CD14-positive monocyte (primary cell): ENCODE data around the gene SLC43A2. TPM values are rescaled to one million over a fixed set of nuclear protein-coding genes. Genes with fewer than 3 reads are reported as not detected.
"Not testable (repeated sequence)": the region's sequence is repeated elsewhere in the genome, so short reads cannot be mapped to it uniquely, and the experiment has no call there.

Experiments
- DNase-seq, 3 donors: peaks; one replicate each; pipeline ENCODE4 v3.0.0-alpha.2; 2011 to 2022
- H2AFZ ChIP-seq: 2 replicates; pipeline ENCODE4 v1.6.0; 2012; ENCODE audit warnings: mild to moderate bottlenecking, low read depth, low read length, inconsistent platforms; ENCODE audit not compliant: insufficient read depth, poor library complexity, severe bottlenecking
- H3K27ac ChIP-seq, 2 donors: 1 replicate in 1 of 2; 2 replicates in 1 of 2; pipeline ENCODE4 v1.5.1; 2012 to 2013; ENCODE audit warnings: low read length in 2 of 2, control low read depth in 1 of 2, inconsistent platforms in 1 of 2, low read depth in 1 of 2, mild to moderate bottlenecking in 1 of 2
- H3K27me3 ChIP-seq, 2 donors: one replicate each; pipeline versions ENCODE4 v1.6.0 to v1.6.1; 2011 to 2013; ENCODE audit warnings: low read length in 2 of 2; ENCODE audit not compliant: control insufficient read depth in 2 of 2, insufficient read depth in 2 of 2
- H3K36me3 ChIP-seq, 2 donors: replicated peaks in 1 of 2; 1 replicate in 1 of 2; 2 replicates in 1 of 2; pipeline versions ENCODE4 v1.5.1 to v1.6.1; 2012 to 2013; ENCODE audit warnings: low read length in 2 of 2, control low read depth in 1 of 2, inconsistent platforms in 1 of 2, mild to moderate bottlenecking in 1 of 2; ENCODE audit not compliant: insufficient read depth in 2 of 2, control insufficient read depth in 1 of 2
- H3K4me1 ChIP-seq, 2 donors: 1 replicate in 1 of 2; 2 replicates in 1 of 2; pipeline versions ENCODE4 v1.5.1 to v1.6.1; 2012 to 2013; ENCODE audit warnings: low read length in 2 of 2, control low read depth in 1 of 2, inconsistent platforms in 1 of 2, mild to moderate bottlenecking in 1 of 2, moderate library complexity in 1 of 2; ENCODE audit not compliant: insufficient read depth in 2 of 2, control insufficient read depth in 1 of 2
- H3K4me2 ChIP-seq: replicated peaks from 2 replicates; pipeline ENCODE3; 2012; ENCODE audit warnings: low read length, moderate library complexity, mild to moderate bottlenecking; ENCODE audit not compliant: poor library complexity, severe bottlenecking; ENCODE audit errors: extremely low read depth
- H3K4me3 ChIP-seq, 3 experiments: fragments of 200-600 bp in 1 of 3; sonication (generic) in 1 of 3; replicated peaks in 1 of 3; 1 replicate in 2 of 3; 2 replicates in 1 of 3; pipeline ENCODE4 v1.5.1; 2011 to 2013; ENCODE audit warnings: low read length in 3 of 3, mild to moderate bottlenecking in 3 of 3, control low read depth in 2 of 3, low read depth in 2 of 3, inconsistent platforms in 1 of 3, moderate library complexity in 1 of 3
- H3K79me2 ChIP-seq: 2 replicates; pipeline ENCODE4 v1.6.0; 2012; ENCODE audit warnings: mild to moderate bottlenecking, control low read depth, inconsistent platforms, low read length, moderate library complexity; ENCODE audit not compliant: insufficient read depth
- H3K9ac ChIP-seq: 2 replicates; pipeline ENCODE4 v1.6.0; 2017; ENCODE audit warnings: low read length, mild to moderate bottlenecking; ENCODE audit not compliant: insufficient read depth, poor library complexity, severe bottlenecking
- H3K9me3 ChIP-seq, 2 donors: replicated peaks in 1 of 2; 1 replicate in 1 of 2; 2 replicates in 1 of 2; pipeline versions ENCODE4 v1.5.1 to v1.6.1; 2012 to 2013; ENCODE audit warnings: low read length in 2 of 2, control low read depth in 1 of 2; ENCODE audit not compliant: control insufficient read depth in 1 of 2, insufficient read depth in 1 of 2
- H4K20me1 ChIP-seq: 2 replicates; pipeline ENCODE4 v1.6.0; 2012; ENCODE audit warnings: mild to moderate bottlenecking, low read length, control low read depth, moderate library complexity; ENCODE audit not compliant: insufficient read depth
- H3K27ac Mint-ChIP-seq, 7 donors: one replicate each; pipeline ENCODE4 v1.8.0; 2020; ENCODE audit warnings: mild to moderate bottlenecking in 7 of 7, mixed read lengths in 7 of 7, moderate library complexity in 6 of 7, inconsistent platforms in 2 of 7
- H3K27me3 Mint-ChIP-seq, 3 donors: one replicate each; pipeline ENCODE4 v1.8.0; 2021 to 2022; ENCODE audit warnings: low read depth in 3 of 3, mild to moderate bottlenecking in 3 of 3, mixed read lengths in 3 of 3, moderate library complexity in 3 of 3, inconsistent platforms in 1 of 3
- H3K36me3 Mint-ChIP-seq, 2 donors: one replicate each; pipeline ENCODE4 v1.8.0; 2020; ENCODE audit warnings: mixed read lengths in 2 of 2, inconsistent platforms in 1 of 2, mild to moderate bottlenecking in 1 of 2
- H3K4me1 Mint-ChIP-seq: one replicate; pipeline ENCODE4 v1.8.0; 2020; ENCODE audit warnings: mild to moderate bottlenecking, mixed read lengths
- H3K4me3 Mint-ChIP-seq, 2 donors: one replicate each; pipeline ENCODE4 v1.8.0; 2020; ENCODE audit warnings: mild to moderate bottlenecking in 2 of 2, mixed read lengths in 2 of 2, moderate library complexity in 1 of 2
- H3K9me3 Mint-ChIP-seq, 7 donors: one replicate each; pipeline ENCODE4 v1.8.0; 2020 to 2022; ENCODE audit warnings: mixed read lengths in 7 of 7, mild to moderate bottlenecking in 6 of 7, moderate library complexity in 6 of 7, inconsistent platforms in 2 of 7
- CTCF ChIP-seq: fragments of 200-600 bp; IDR thresholded peaks from one replicate; pipeline ENCODE4 v1.8.0; 2022; ENCODE audit warnings: antibody characterized with exemption, mild to moderate bottlenecking
- WGBS: methylation state at CpG from one replicate; pipeline ENCODE4 v1.1.5; 2013; ENCODE audit warnings: missing lambda C conversion rate; ENCODE audit not compliant: insufficient coverage; 5-methylcytosine and 5-hydroxymethylcytosine counted together
- intact Hi-C, 2 donors: fragments of 100-400 bp; cut with micrococcal nuclease; formaldehyde crosslinking; loops; one replicate each; pipeline versions ENCODE4 v1.15.0 to v1.15.1; 2023
- polyA plus RNA-seq, 3 donors: library from polyadenylated mRNA; depleted of rRNA in 1 of 3; unstranded in 2 of 3; stranded (reverse) in 1 of 3; fragments of 300-500 nt in 2 of 3; fragments of >200 nt in 1 of 3; fragmentation: Illumina TruSeq in 2 of 3; gene quantifications; 1 replicate in 2 of 3; 2 replicates in 1 of 3; pipeline ENCODE4 v1.2.3, GENCODE V29; 2012 to 2021

SLC43A2 gene
- polyA plus RNA-seq, 3 donors: 115 to 151 (median 117) TPM

- H3K4me2 ChIP-seq: peak overlapping the region; percentile 40
- peak overlapping the region; percentile 1 to 99 for H3K27ac ChIP-seq
- intact Hi-C loops: loop anchor here (1.0 to 5.0 kb wide), 3 partner anchors 33 to 73 kb away; partner anchors contain the start of genes RILP (in 1 of the 2), SCARF1 (in 1 of the 2) and SLC43A2 (in 1 of the 2)
- H3K4me3 ChIP-seq: no peak overlapping the region
- peaks cover 0 to 3% (median 0%) of the 10 kb centered on the region in 7 donors for H3K9me3 Mint-ChIP-seq
- H3K9ac ChIP-seq: peak overlapping the region; percentile 8
- H3K79me2 ChIP-seq: no peaks in the 10 kb centered on the region
- H3K36me3 Mint-ChIP-seq: peaks cover 19 to 40% of the 10 kb centered on the region in 2 donors
- peaks cover 56% of the 10 kb centered on the region for H3K4me1 Mint-ChIP-seq
- peaks cover 62 to 69% of the 10 kb centered on the region in 2 donors for H3K4me1 ChIP-seq
- H3K27ac Mint-ChIP-seq: peak overlapping the region; percentile 46 to 100 (median 85)
- H2AFZ ChIP-seq: no peak overlapping the region
- peak; percentile 83 to 85 (median 85) for DNase-seq
- H3K4me3 Mint-ChIP-seq: no peak overlapping the region
- H3K9me3 ChIP-seq: no peaks in the 10 kb centered on the region
- TF ChIP-seq CTCF: peak; percentile 97
- 18% methylated on average over 10 of the region's 19 CpGs for WGBS
- peaks cover 8 to 15% of the 10 kb centered on the region in 2 donors for H3K36me3 ChIP-seq
- peaks cover 6% of the 10 kb centered on the region for H4K20me1 ChIP-seq
- peaks cover 0 to 9% (median 0%) of the 10 kb centered on the region in 3 donors for H3K27me3 Mint-ChIP-seq
- H3K27me3 ChIP-seq: no peaks in the 10 kb centered on the region
Observed at GRCh38 chr17:1573932-1574696, 54.5 kb downstream of the SLC43A2 start.

GRCh38 chr17:1572646-1573045 lies 56.0 kb downstream of the SLC43A2 start:
- Histone ChIP-seq H3K27ac (peak overlapping the region in 1 of 2 donors; percentile 65), H3K36me3 (peaks cover 8 to 10% of the 10 kb centered on the region in 2 donors), H3K4me1 (peaks cover 50 to 57% of the 10 kb centered on the region in 2 donors)
- not testable (repeated sequence) for H3K79me2 ChIP-seq, H3K9me3 Mint-ChIP-seq, H3K9me3 ChIP-seq, H3K27me3 ChIP-seq, H3K4me3 ChIP-seq, H2AFZ ChIP-seq, H3K4me3 Mint-ChIP-seq, H4K20me1 ChIP-seq, H3K9ac ChIP-seq, H3K4me2 ChIP-seq
- H3K4me1 Mint-ChIP-seq: peaks cover 48% of the 10 kb centered on the region
- intact Hi-C loops: loop anchor here in 1 of 2 donors (5.0 kb wide), 2 partner anchors 35 to 75 kb away; partner anchors contain the start of genes RILP and SCARF1
- WGBS: no CpG with 5 or more reads among the region's 5 CpGs
- peak overlapping the region; percentile 38 to 82 (median 64) for H3K27ac Mint-ChIP-seq
- DNase-seq: peak; percentile 62 to 81 (median 73)
- H3K36me3 Mint-ChIP-seq: peaks cover 11 to 32% of the 10 kb centered on the region in 2 donors
- H3K27me3 Mint-ChIP-seq: peaks cover 0 to 10% (median 0%) of the 10 kb centered on the region in 3 donors
